HepG2 (cell line): ENCODE data around the gene ZNF341. TPM values are rescaled to one million over a fixed set of nuclear protein-coding genes. Genes with fewer than 3 reads are reported as not detected.

Experiments used
- ATAC-seq: fragments of 200-7000 bp; cut with Tn5 transposase; 3 replicates; pipeline ENCODE4 v1.9.1; 2020; ENCODE audit warnings: mild to moderate bottlenecking, moderate library complexity
- BruUV-seq: library from RNA; stranded (reverse); fragments of 400-500 nt; replicated peaks from 2 replicates; lab custom pipeline; 2021; lab: Mats Ljungman, UMichigan
- CTCF ChIA-PET: fragments of 300-600 bp; formaldehyde crosslinking; extraction: SDS; loops from one replicate; lab custom pipeline; 2021; ENCODE audit warnings: low total read pairs, inconsistent platforms, low intra/inter-chr PET ratio; lab: Yijun Ruan, JAX
- POLR2A ChIA-PET: fragments of 350-600 bp; sonication (Branson Sonifier 250); formaldehyde crosslinking; loops from one replicate; lab custom pipeline; 2020; ENCODE audit warnings: antibody characterized with exemption, inconsistent platforms; lab: Yijun Ruan, JAX
- DNase-seq: peaks from one replicate; pipeline ENCODE4 v3.0.0-alpha.2; 2015; ENCODE audit warnings: low spot score
- FAIRE-seq: peaks from 3 replicates; lab custom pipeline; 2011; peaks lifted over from hg19 to GRCh38; lab: Jason Lieb, UNC
- H2AFZ ChIP-seq: one replicate; pipeline ENCODE4 v1.6.1; 2011; ENCODE audit warnings: low read length, inconsistent platforms
- H3K27ac ChIP-seq: fragments of 300-600 bp; 3 replicates; pipeline ENCODE4 v1.8.0; 2011; ENCODE audit warnings: mixed run types, mild to moderate bottlenecking, mixed read lengths, low read length, inconsistent platforms; ENCODE audit not compliant: insufficient read depth; ENCODE audit errors: extremely low read length
- H3K27me3 ChIP-seq, 2 experiments: fragments of 200-600 bp in 1 of 2; 2 replicates in 1 of 2; 3 replicates in 1 of 2; pipeline versions ENCODE4 v1.6.0 to v1.8.0; 2011; ENCODE audit warnings: low read length in 2 of 2, mild to moderate bottlenecking in 2 of 2, moderate library complexity in 2 of 2, inconsistent platforms in 1 of 2; ENCODE audit not compliant: insufficient read depth in 2 of 2, control insufficient read depth in 1 of 2
- H3K36me3 ChIP-seq, 2 experiments: fragments of 200-600 bp in 1 of 2; replicated peaks in 1 of 2; 2 replicates in 1 of 2; 3 replicates in 1 of 2; pipeline versions ENCODE4 v1.5.1 to v1.8.0; 2011; ENCODE audit warnings: low read length in 2 of 2, inconsistent platforms in 1 of 2; ENCODE audit not compliant: insufficient read depth in 2 of 2, control insufficient read depth in 1 of 2
- H3K4me1 ChIP-seq: 2 replicates; pipeline ENCODE4 v1.5.1; 2012; ENCODE audit warnings: low read length, inconsistent platforms; ENCODE audit not compliant: insufficient read depth
- H3K4me2 ChIP-seq: 2 replicates; pipeline ENCODE4 v1.6.0; 2011; ENCODE audit warnings: low read depth, low read length, inconsistent platforms
- H3K4me3 ChIP-seq, 3 experiments: fragments of 200-600 bp in 1 of 3; sonication (generic), shearing (Covaris generic) in 1 of 3; replicated peaks in 1 of 3; 2 replicates each; pipeline ENCODE4 v1.5.1; 2011 to 2016; ENCODE audit warnings: low read length in 3 of 3, inconsistent platforms in 2 of 3, low read depth in 2 of 3, mild to moderate bottlenecking in 2 of 3, control low read depth in 1 of 3, mixed read lengths in 1 of 3; ENCODE audit not compliant: insufficient read depth in 1 of 3
- H3K79me2 ChIP-seq: one replicate; pipeline ENCODE4 v1.6.1; 2011; ENCODE audit warnings: low read length, inconsistent platforms; ENCODE audit not compliant: insufficient read depth
- H3K9ac ChIP-seq: 2 replicates; pipeline ENCODE4 v1.6.0; 2011; ENCODE audit warnings: mild to moderate bottlenecking, low read depth, low read length, inconsistent platforms; ENCODE audit not compliant: insufficient read depth
- H3K9me3 ChIP-seq: 2 replicates; pipeline ENCODE4 v1.5.1; 2012; ENCODE audit warnings: mild to moderate bottlenecking, low read length
- H4K20me1 ChIP-seq: 2 replicates; pipeline ENCODE4 v1.6.0; 2011; ENCODE audit warnings: inconsistent platforms, mild to moderate bottlenecking, low read length, moderate library complexity; ENCODE audit not compliant: insufficient read depth
- NFYC ChIP-seq: IDR thresholded peaks from 2 replicates; pipeline ENCODE4 v1.6.1; 2016; ENCODE audit warnings: missing genetic modification reagents, missing compliant biosample characterization
- REL ChIP-seq: sonication (generic); formaldehyde crosslinking; conservative IDR thresholded peaks from 2 replicates; pipeline ENCODE4 v1.8.0; 2022; ENCODE audit warnings: mild to moderate bottlenecking, missing genetic modification reagents, moderate library complexity
- SP1 ChIP-seq, 2 experiments: fragments of 450-650 bp in 1 of 2; sonication (generic) in 1 of 2; formaldehyde crosslinking in 1 of 2; IDR thresholded peaks; 2 replicates each; pipeline versions ENCODE4 v1.4.0 to v1.6.1; 2016 to 2020; ENCODE audit warnings: missing genetic modification reagents in 1 of 2
- SRF ChIP-seq: IDR thresholded peaks from 2 replicates; pipeline ENCODE4 v1.6.1; 2011; ENCODE audit warnings: mild to moderate bottlenecking, low read depth, low read length, moderate library complexity
- TBX2 ChIP-seq: sonication (generic); formaldehyde crosslinking; IDR thresholded peaks from 2 replicates; pipeline ENCODE4 v1.5.0; 2020; ENCODE audit warnings: missing genetic modification reagents, mild to moderate bottlenecking, borderline replicate concordance
- ZNF34 ChIP-seq: sonication (generic); formaldehyde crosslinking; IDR thresholded peaks from 2 replicates; pipeline ENCODE4 v1.4.0; 2020; ENCODE audit warnings: mild to moderate bottlenecking, missing genetic modification reagents, borderline replicate concordance
- ZNF777 ChIP-seq: sonication (generic); formaldehyde crosslinking; IDR thresholded peaks from 2 replicates; pipeline ENCODE4 v1.4.0; 2020; ENCODE audit warnings: missing genetic modification reagents
- WGBS: methylation state at CpG from one replicate; pipeline ENCODE4 v1.1.6; 2017; ENCODE audit warnings: low lambda C conversion rate; 5-methylcytosine and 5-hydroxymethylcytosine counted together
- in situ Hi-C: cut with HindIII; loops from 2 replicates; pipeline ENCODE4 v1.10.0; 2017; ENCODE audit warnings: low pct_unique_long_range_greater_than_20kb; ENCODE audit not compliant: extremely low pct_ligation_motif_present
- intact Hi-C: fragments of 100-400 bp; cut with micrococcal nuclease; formaldehyde crosslinking; loops from one replicate; pipeline ENCODE4 v1.10.0; 2022; ENCODE audit not compliant: unreplicated experiment
- polyA plus RNA-seq, 8 experiments: library from polyadenylated mRNA; depleted of rRNA in 3 of 8; stranded (reverse) in 7 of 8; unstranded in 1 of 8; fragments of >200 nt; fragmentation: Illumina TruSeq in 4 of 8; extraction: Trizol in 4 of 8; gene quantifications; 2 replicates each; pipeline versions ENCODE4 v1.2.1 to v1.2.3, GENCODE V29; 2011 to 2016; ENCODE audit warnings: low read depth in 4 of 8, missing spikeins in 1 of 8, mixed read lengths in 1 of 8; ENCODE audit not compliant: insufficient read depth in 1 of 8
- total RNA-seq, 5 experiments: library from RNA; depleted of rRNA; stranded (reverse); fragments of >200 nt; fragmentation: Illumina TruSeq; extraction: Trizol; gene quantifications; 2 replicates each; pipeline ENCODE4 v1.2.3, GENCODE V29; 2016; ENCODE audit warnings: low read depth in 1 of 5
- TF ChIP-seq, protein P1 (sequence below): sonication (generic); formaldehyde crosslinking; IDR thresholded peaks from 2 replicates; pipeline ENCODE4; 2020; ENCODE audit warnings: missing genetic modification reagents, mild to moderate bottlenecking, borderline replicate concordance
- TF ChIP-seq, protein P2 (sequence below): IDR thresholded peaks from 2 replicates; pipeline ENCODE4 v1.6.1; 2016; ENCODE audit warnings: low read depth, borderline replicate concordance

ZNF341 gene
- total and polyA plus RNA-seq, 2 of the 13 experiments (the other 11 are each of a cell fraction or from before 2014, with no cell fraction given) = 1.1 to 2.2 TPM

DNA sequence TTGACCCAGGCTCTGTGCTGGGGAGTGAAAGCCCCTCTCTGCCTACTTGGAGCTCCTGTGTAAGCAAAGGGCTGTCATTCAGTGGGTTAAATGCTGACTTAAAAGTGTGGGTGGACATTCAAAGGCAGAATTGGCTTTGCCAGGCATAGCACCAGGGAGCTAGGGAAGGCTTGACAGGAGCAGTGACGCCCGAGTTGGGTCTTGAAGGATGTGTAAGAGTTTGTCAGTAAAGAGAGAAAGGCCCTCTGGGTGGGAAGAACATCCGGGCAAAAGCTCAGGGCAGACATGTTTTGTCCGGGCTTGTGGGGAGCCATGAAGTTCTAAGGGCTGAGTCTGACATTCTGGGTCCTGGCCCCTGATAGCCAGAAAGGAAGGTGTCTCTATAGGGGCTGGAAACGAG is 51.5 kb downstream of the ZNF341 start:
- CTCF ChIA-PET = no interaction called here
- intact Hi-C loops = no loop called here
- whole genome bisulfite sequencing = 73% methylated on average over 5 of the region's 5 CpGs

More for the DNA sequence above, 51.5 kb downstream of the ZNF341 start:
- Histone ChIP-seq H3K36me3 (no peaks in the 10 kb centered on the region), H4K20me1 (no peaks in the 10 kb centered on the region), H3K27ac (no peak overlapping the region), H3K79me2 (no peaks in the 10 kb centered on the region), H3K9ac (no peak overlapping the region), H3K4me3 (no peak overlapping the region), H3K9me3 (no peaks in the 10 kb centered on the region), H3K4me1 (peaks cover 10% of the 10 kb centered on the region), H2AFZ (no peak overlapping the region), H3K4me2 (no peak overlapping the region), H3K27me3 (no peaks in the 10 kb centered on the region)
- no TSS peak for BruUV-seq
- DNase-seq = no peak
- TF ChIP-seq ZNF34 (CRISPR knock-in tag) = no peak
- TF ChIP-seq ZNF777 = no peak
- TF ChIP-seq TBX2 (CRISPR knock-in tag) = no peak
- TF ChIP-seq, protein P1, sequence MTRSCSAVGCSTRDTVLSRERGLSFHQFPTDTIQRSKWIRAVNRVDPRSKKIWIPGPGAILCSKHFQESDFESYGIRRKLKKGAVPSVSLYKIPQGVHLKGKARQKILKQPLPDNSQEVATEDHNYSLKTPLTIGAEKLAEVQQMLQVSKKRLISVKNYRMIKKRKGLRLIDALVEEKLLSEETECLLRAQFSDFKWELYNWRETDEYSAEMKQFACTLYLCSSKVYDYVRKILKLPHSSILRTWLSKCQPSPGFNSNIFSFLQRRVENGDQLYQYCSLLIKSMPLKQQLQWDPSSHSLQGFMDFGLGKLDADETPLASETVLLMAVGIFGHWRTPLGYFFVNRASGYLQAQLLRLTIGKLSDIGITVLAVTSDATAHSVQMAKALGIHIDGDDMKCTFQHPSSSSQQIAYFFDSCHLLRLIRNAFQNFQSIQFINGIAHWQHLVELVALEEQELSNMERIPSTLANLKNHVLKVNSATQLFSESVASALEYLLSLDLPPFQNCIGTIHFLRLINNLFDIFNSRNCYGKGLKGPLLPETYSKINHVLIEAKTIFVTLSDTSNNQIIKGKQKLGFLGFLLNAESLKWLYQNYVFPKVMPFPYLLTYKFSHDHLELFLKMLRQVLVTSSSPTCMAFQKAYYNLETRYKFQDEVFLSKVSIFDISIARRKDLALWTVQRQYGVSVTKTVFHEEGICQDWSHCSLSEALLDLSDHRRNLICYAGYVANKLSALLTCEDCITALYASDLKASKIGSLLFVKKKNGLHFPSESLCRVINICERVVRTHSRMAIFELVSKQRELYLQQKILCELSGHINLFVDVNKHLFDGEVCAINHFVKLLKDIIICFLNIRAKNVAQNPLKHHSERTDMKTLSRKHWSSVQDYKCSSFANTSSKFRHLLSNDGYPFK = no peak
- TF ChIP-seq REL = no peak
- no peak for TF ChIP-seq SP1 (IDR thresholded peaks at IDR 0.05)
- no peak for TF ChIP-seq SP1 (CRISPR knock-in tag; IDR thresholded peaks at IDR 0.05)
- TF ChIP-seq, protein P2, sequence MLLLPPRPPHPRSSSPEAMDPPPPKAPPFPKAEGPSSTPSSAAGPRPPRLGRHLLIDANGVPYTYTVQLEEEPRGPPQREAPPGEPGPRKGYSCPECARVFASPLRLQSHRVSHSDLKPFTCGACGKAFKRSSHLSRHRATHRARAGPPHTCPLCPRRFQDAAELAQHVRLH (CRISPR knock-in tag) = no peak
- TF ChIP-seq NFYC = no peak
- TF ChIP-seq SRF = no peak
- FAIRE-seq = no peak
- POLR2A ChIA-PET = no interaction called here
- in situ Hi-C loops = no loop called here
- no peak for ATAC-seq
